ENCODE data around the gene ANO4.

Gene ANO4

GRCh38 chr12:100794441-100795173 lies at the start of gene ANO4:
Gene ANO4 (plus strand): TSS chr12:100794776. CDS start chr12:100901786, 107,010 bp downstream.
- no peak for DNase-seq (ENCODE audit: low read depth in 2 of 2)

DNA sequence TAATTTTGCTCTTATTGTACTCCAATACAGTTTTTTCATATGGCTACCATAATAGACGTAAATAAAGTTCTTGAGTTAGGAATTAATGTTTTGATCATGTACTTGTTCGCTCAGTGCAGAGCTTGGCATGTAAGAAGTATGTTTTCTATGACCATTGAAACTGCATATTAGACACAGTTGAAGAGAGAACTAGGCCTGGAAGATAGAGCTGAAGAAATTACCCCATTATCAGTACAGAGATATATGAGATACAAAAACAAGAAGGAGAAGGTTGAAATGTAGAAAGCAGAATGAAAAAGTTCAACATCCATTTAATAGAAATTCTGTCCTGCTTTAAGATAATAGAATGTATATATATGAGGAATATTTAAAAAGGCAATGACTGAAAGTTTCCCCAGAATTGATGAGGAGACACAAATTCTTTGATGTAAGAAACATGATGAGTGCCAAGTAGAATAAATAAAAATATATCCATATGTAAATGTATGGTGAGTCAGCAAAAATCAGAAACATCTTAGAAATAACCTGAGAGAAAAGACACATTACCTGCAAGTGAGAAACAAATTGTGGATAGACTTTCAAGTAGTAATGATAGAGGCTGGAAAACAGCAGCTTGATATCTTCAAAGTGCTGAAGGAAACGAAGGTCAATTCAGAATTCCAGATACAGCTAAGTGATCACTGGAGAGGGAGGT lies 49.1 kb upstream of the ANO4 start:
- no peak for DNase-seq (ENCODE audit: low read depth in 2 of 2)

GRCh38 chr12:100752841-100753240 lies 41.7 kb upstream of the ANO4 start:
- DNase-seq (ENCODE audit: low read depth in 2 of 2): no peak

DNA sequence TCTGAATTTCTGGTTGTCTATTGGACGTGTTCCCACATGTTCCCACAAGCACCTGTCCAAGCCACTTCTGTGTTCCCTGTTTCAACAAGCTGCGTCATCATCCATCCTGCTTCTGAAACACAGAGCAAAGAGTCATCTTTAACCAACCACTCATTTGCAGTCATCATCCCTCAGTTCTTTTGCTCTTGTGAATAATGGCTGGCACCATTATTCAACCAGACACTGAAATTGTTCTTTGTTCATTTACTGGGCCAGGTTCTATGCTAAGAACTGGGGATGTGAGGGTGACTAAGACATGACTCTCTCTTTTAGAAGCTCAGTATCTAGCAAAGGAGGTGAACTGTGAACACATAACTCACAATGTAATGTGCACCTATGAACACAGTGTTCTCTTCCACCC lies 40.7 kb upstream of the ANO4 start:
- no peak for DNase-seq (ENCODE audit: low read depth in 2 of 2)

DNA sequence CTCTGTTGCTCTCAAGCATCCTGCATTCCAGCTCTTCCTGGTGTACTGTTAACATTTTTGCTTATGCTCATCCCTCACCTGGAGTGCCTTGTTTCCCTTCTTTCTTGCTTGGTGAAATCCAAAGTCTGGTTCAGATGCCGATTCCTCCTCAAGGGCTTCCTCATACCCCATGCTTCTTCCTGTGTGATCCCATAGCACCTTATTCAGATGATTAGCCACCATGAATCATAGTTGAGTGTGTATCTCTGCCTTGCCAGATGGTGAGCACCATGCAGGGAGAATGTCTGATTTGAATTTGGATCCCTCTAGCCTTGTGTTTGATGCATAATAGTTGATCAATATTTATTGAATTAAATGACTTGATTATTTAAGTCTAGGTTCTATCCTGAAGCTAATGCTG lies 39.4 kb upstream of the ANO4 start:
- no peak for DNase-seq (ENCODE audit: low read depth in 2 of 2)

- no peak for DNase-seq (ENCODE audit: low read depth in 2 of 2)
These were observed 36.5 kb upstream of the ANO4 start for GRCh38 chr12:100758083-100758482.

DNA sequence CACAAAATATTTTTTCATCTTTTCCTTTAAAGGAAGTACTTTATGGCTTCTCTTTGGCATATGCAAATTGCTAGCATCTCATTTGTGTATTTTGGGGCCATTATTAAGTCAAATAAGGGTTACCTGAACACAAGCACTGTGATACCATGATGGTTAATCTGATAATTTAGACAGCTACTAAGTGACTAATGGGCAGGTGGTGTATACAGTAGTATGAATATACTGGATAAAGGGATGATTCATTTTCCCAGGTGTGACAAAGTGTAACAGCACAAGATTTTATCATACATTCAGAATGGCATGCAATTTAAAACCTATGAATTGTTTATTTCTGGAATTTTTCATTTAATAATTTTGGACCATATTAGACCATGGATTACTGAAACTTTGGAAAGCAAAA lies 27.2 kb upstream of the ANO4 start:
- DNase-seq (ENCODE audit: low read depth in 2 of 2): no peak

- no peak for DNase-seq (ENCODE audit: low read depth in 2 of 2)
These were observed 26.6 kb upstream of the ANO4 start for GRCh38 chr12:100767950-100768349.

GRCh38 chr12:100778967-100779590 lies 15.5 kb upstream of the ANO4 start:
- DNase-seq (ENCODE audit: low read depth in 2 of 2): no peak

DNA sequence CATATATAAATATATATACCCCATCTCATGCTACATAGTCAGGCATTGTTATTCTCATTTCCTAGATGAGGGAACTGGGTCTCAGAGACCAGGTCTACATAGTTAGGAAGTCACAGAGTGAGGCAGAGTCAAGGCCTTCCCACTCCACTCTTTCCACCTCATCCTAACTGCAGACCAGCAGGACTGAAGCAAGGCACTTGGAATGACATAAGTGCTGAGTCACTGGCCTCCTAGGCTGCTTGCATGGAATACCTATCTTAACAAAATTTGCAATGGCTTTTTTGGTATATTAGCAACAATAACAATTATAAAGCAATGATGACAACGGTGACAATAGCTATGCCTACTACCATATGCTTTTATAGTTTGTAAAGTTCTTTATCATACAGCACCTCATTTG lies 5.4 kb upstream of the ANO4 start:
- DNase-seq (ENCODE audit: low read depth in 2 of 2): no peak

GRCh38 chr12:100789975-100790374 lies 4.6 kb upstream of the ANO4 start:
- no peak for DNase-seq (ENCODE audit: low read depth in 2 of 2)

DNA sequence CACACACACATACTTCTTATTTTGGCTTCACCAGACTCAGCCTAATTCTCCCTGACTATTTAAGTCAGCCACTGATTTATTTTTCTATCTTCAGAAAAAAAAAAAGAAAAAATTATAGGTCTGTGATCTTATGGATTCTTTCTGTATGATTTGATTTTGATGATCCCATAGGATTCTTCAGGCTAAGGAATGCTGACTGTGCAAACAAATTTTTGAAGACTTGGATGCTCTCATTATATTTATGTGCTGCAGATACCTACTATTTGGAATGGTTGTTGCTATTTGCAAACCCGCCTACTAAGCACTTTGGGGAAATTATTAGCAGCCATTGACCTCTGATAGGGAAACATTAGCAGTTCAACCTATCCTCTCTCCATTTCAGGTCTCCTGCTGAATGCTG lies 4.0 kb upstream of the ANO4 start:
- no peak for DNase-seq (ENCODE audit: low read depth in 2 of 2)

DNA sequence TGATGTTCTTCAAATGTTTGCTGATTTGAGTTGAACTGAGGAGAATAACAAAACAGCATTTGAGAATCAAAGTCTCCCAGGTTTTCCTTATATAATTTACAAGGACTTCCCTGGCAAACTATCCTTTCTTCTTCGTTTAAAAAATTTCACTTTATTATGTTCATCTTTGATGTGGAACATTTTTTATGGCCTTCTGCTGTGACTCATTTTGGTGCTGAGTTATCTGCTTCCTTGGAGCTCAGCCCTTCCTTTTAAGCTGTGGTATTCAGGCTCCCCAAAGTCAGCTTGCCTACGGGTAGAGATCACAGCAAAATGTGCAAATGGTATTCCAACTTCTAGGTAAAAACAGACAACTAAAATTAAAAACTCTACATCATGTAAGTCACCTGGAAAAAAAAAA lies 1.4 kb upstream of the ANO4 start:
- DNase-seq (ENCODE audit: low read depth in 2 of 2): no peak

DNA sequence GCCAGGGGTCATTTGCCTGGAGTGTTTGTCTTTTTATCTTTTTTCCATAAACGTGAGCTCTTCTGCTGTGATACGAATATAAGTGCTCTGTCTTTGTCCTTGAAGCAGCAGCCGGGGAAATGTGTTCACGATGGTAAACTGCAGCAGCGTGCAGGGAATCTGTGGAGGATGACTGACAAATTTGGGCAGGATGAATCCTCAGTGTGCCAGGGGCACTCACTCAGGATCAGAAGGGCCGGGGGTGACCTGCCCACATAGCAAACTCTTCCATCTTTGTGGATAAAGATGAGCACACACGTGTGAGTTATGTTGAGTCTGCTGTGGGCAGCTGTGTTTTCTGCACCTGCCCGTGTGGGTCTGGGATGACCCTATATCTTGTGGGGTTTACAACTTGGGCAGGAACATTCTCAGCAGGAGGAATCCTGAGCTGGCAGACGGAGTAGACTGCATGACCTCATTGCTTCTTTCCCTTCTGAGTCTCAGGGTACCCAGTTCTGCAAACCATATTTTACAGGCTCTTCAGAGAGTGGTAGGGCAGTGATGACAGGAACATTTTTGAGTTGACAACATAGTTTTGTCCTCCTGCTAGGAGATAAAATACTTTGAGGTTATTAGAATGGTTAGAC lies 711 bp downstream of the ANO4 start:
- no peak for DNase-seq (ENCODE audit: low read depth in 2 of 2)

DNA sequence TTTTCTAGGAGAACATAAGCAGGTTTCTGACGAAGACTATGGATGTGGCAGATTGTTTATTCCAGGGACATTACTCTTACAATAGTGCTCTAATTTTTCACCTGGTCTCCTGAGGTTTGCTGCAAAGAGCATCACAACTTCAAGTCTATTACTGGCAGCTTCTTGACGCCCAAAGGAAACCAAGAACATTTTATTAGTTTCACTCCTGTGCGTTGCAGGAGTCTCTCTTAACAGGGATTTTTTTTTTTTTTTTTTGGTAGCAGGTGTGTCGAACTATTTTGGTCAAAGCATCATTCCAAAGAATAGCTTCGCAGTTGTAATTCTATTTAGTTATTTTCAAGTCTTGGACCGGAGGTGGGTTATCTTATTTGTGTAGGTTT lies 1.2 kb downstream of the ANO4 start:
- DNase-seq (ENCODE audit: low read depth in 2 of 2): no peak

- no peak for DNase-seq (ENCODE audit: low read depth in 2 of 2)
These were observed 2.0 kb downstream of the ANO4 start for GRCh38 chr12:100796621-100797020.

- DNase-seq (ENCODE audit: low read depth in 2 of 2): no peak
These were observed 2.7 kb downstream of the ANO4 start for GRCh38 chr12:100797246-100797645.

- DNase-seq (ENCODE audit: low read depth in 2 of 2): no peak
These were observed 3.2 kb downstream of the ANO4 start for GRCh38 chr12:100797786-100798185.

GRCh38 chr12:100798286-100799160 lies 3.9 kb downstream of the ANO4 start:
- DNase-seq (ENCODE audit: low read depth in 2 of 2): no peak

DNA sequence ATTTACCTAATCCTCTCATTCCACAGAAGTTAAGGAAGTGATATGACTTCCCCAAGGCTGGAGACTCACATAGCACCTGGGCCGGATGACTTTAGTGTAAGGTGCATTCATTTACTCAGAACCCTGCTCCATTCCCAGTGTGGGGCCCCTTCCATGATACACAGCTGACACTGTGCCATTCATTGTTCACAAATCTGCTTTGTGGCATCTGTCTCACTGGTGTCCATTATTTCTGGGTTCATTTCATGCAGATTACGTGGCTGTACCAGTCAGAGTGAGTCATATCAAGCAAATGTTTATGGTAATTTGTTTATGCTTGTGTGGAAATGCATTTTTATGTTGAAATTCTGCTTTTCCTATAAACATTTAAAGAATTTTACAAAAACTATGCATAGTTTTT lies 5.2 kb downstream of the ANO4 start:
- no peak for DNase-seq (ENCODE audit: low read depth in 2 of 2)

GRCh38 chr12:100800723-100801122 lies 6.1 kb downstream of the ANO4 start:
- no peak for DNase-seq (ENCODE audit: low read depth in 2 of 2)

GRCh38 chr12:100801320-100801719 lies 6.7 kb downstream of the ANO4 start:
- no peak for DNase-seq (ENCODE audit: low read depth in 2 of 2)
